H1 (cell line): ENCODE results near the gene TAS2R38. TPM values are rescaled to one million over a fixed set of nuclear protein-coding genes. Genes with fewer than 3 reads are reported as not detected.

ENCODE experiments used
- CTCF ChIA-PET: fragments of 300-600 bp; sonication (Branson Sonifier 250); formaldehyde crosslinking; loops from one replicate; lab custom pipeline; 2021; ENCODE audit not compliant: partially characterized antibody; lab: Charles Lee
- POLR2A ChIA-PET: fragments of 300-600 bp; sonication (Branson Sonifier 250); formaldehyde crosslinking; loops from one replicate; lab custom pipeline; 2021; ENCODE audit warnings: inconsistent platforms; ENCODE audit not compliant: partially characterized antibody; lab: Charles Lee
- DNase-seq, 2 experiments: peaks; one replicate each; pipeline versions ENCODE4 v3.0.0 to v3.0.0-alpha.2; 2010 to 2022; ENCODE audit warnings: low spot score in 2 of 2, low read depth in 1 of 2, mixed read lengths in 1 of 2
- FAIRE-seq: peaks from 2 replicates; lab custom pipeline; 2011; peaks lifted over from hg19 to GRCh38; lab: Jason Lieb, UNC
- H2AFZ ChIP-seq: 2 replicates; pipeline ENCODE4 v1.8.1; 2012; ENCODE audit warnings: low read length, inconsistent platforms
- H2AK5ac ChIP-seq: 2 replicates; pipeline ENCODE4 v1.6.1; 2013; ENCODE audit warnings: low read depth, low read length
- H2BK120ac ChIP-seq: replicated peaks from 2 replicates; pipeline ENCODE3; 2013; ENCODE audit warnings: low read depth, low read length, inconsistent platforms
- H2BK12ac ChIP-seq: 2 replicates; pipeline ENCODE4 v1.6.1; 2013; ENCODE audit warnings: low read depth, low read length
- H2BK15ac ChIP-seq: 2 replicates; pipeline ENCODE4 v1.6.1; 2013; ENCODE audit warnings: low read length
- H2BK20ac ChIP-seq: 2 replicates; pipeline ENCODE4 v1.6.1; 2013; ENCODE audit warnings: low read length
- H2BK5ac ChIP-seq: 2 replicates; pipeline ENCODE4 v1.6.1; 2013; ENCODE audit warnings: low read depth, low read length
- H3K14ac ChIP-seq: 2 replicates; pipeline ENCODE4 v1.6.1; 2013; ENCODE audit warnings: inconsistent platforms; ENCODE audit not compliant: insufficient read length
- H3K18ac ChIP-seq: 2 replicates; pipeline ENCODE4 v1.6.1; 2013; ENCODE audit warnings: low read length; ENCODE audit errors: extremely low read depth
- H3K23ac ChIP-seq: 2 replicates; pipeline ENCODE4 v1.6.1; 2013; ENCODE audit warnings: inconsistent platforms; ENCODE audit not compliant: insufficient read length
- H3K23me2 ChIP-seq: 2 replicates; pipeline ENCODE4 v1.6.1; 2013; ENCODE audit warnings: low read depth, low read length
- H3K27ac ChIP-seq: 2 replicates; pipeline ENCODE4 v1.6.1; 2011; ENCODE audit warnings: low read depth, low read length, inconsistent platforms
- H3K27me3 ChIP-seq, 4 experiments: replicated peaks in 1 of 4; 1 replicate in 1 of 4; 2 replicates in 3 of 4; pipeline versions ENCODE4 v1.6.1 to v1.8.1; 2011 to 2013; ENCODE audit warnings: low read length in 3 of 4, mild to moderate bottlenecking in 3 of 4, inconsistent platforms in 2 of 4, mixed read lengths in 2 of 4, moderate library complexity in 1 of 4; ENCODE audit not compliant: control insufficient read depth in 3 of 4, insufficient read depth in 3 of 4; ENCODE audit errors: extremely low read depth in 1 of 4
- H3K36me3 ChIP-seq, 4 experiments: 2 replicates each; pipeline versions ENCODE4 v1.6.1 to v1.8.1; 2011 to 2013; ENCODE audit warnings: mild to moderate bottlenecking in 4 of 4, low read length in 3 of 4, moderate library complexity in 2 of 4, control low read depth in 1 of 4, inconsistent platforms in 1 of 4; ENCODE audit not compliant: insufficient read depth in 4 of 4, control insufficient read depth in 2 of 4
- H3K4ac ChIP-seq: replicated peaks from 2 replicates; pipeline ENCODE3; 2013; ENCODE audit warnings: low read length, low read depth, mixed read lengths, inconsistent platforms; ENCODE audit not compliant: insufficient read length
- H3K4me1 ChIP-seq, 4 experiments: replicated peaks in 1 of 4; 1 replicate in 1 of 4; 2 replicates in 3 of 4; pipeline versions ENCODE4 v1.6.1 to v1.8.1; 2011 to 2013; ENCODE audit warnings: low read length in 3 of 4, inconsistent platforms in 2 of 4, mixed read lengths in 1 of 4; ENCODE audit not compliant: insufficient read depth in 4 of 4, control insufficient read depth in 3 of 4
- H3K4me2 ChIP-seq, 2 experiments: 2 replicates each; pipeline versions ENCODE4 v1.6.1 to v1.8.1; 2011 to 2013; ENCODE audit warnings: low read depth in 2 of 2, low read length in 2 of 2, control low read depth in 1 of 2, inconsistent platforms in 1 of 2, mild to moderate bottlenecking in 1 of 2; ENCODE audit not compliant: insufficient read depth in 1 of 2
- H3K4me3 ChIP-seq, 4 experiments: fragments of 200-600, 300-600 bp in 1 of 4; sonication (generic), shearing (Covaris generic), sonication (Bioruptor Twin) in 1 of 4; 2 replicates each; pipeline versions ENCODE4 v1.5.1 to v1.8.1; 2011 to 2016; ENCODE audit warnings: low read length in 4 of 4, low read depth in 3 of 4, control low read depth in 2 of 4, inconsistent platforms in 2 of 4, mild to moderate bottlenecking in 2 of 4, mixed read lengths in 1 of 4, moderate library complexity in 1 of 4; ENCODE audit not compliant: insufficient read depth in 2 of 4; ENCODE audit errors: extremely low read depth in 1 of 4
- H3K56ac ChIP-seq: replicated peaks from 2 replicates; pipeline ENCODE3; 2013; ENCODE audit warnings: low read depth, mild to moderate bottlenecking, mixed read lengths, low read length, inconsistent platforms; ENCODE audit not compliant: insufficient read length
- H3K79me1 ChIP-seq: 2 replicates; pipeline ENCODE4 v1.6.1; 2013; ENCODE audit warnings: low read depth, low read length, control low read depth
- H3K79me2 ChIP-seq, 2 experiments: 2 replicates each; pipeline versions ENCODE4 v1.6.1 to v1.8.1; 2012 to 2013; ENCODE audit warnings: low read length in 2 of 2, mild to moderate bottlenecking in 2 of 2, inconsistent platforms in 1 of 2; ENCODE audit not compliant: insufficient read depth in 2 of 2, control insufficient read depth in 1 of 2
- H3K9ac ChIP-seq, 4 experiments: replicated peaks in 1 of 4; 1 replicate in 1 of 4; 2 replicates in 3 of 4; pipeline versions ENCODE4 v1.6.1 to v1.8.1; 2011 to 2013; ENCODE audit warnings: low read depth in 3 of 4, low read length in 3 of 4, control low read depth in 2 of 4, mild to moderate bottlenecking in 2 of 4, moderate library complexity in 2 of 4, inconsistent platforms in 1 of 4; ENCODE audit errors: extremely low read depth in 1 of 4
- H3K9me3 ChIP-seq, 2 experiments: 2 replicates each; pipeline versions ENCODE4 v1.6.1 to v1.8.1; 2012 to 2013; ENCODE audit warnings: mild to moderate bottlenecking in 2 of 2, moderate library complexity in 2 of 2, control low read depth in 1 of 2, inconsistent platforms in 1 of 2, low read depth in 1 of 2, low read length in 1 of 2, mixed read lengths in 1 of 2; ENCODE audit not compliant: insufficient read depth in 2 of 2
- H4K20me1 ChIP-seq, 2 experiments: replicated peaks in 1 of 2; 2 replicates each; pipeline versions ENCODE3 to v1.8.1; 2011 to 2013; ENCODE audit warnings: inconsistent platforms in 2 of 2, low read length in 2 of 2, mild to moderate bottlenecking in 1 of 2; ENCODE audit not compliant: insufficient read depth in 2 of 2, control insufficient read depth in 1 of 2
- H4K5ac ChIP-seq: 2 replicates; pipeline ENCODE4 v1.6.1; 2013; ENCODE audit warnings: low read length, low read depth, mixed read lengths, inconsistent platforms; ENCODE audit not compliant: insufficient read length
- H4K8ac ChIP-seq: 2 replicates; pipeline ENCODE4 v1.8.0; 2013; ENCODE audit warnings: mild to moderate bottlenecking, moderate library complexity, low read length, inconsistent platforms; ENCODE audit not compliant: insufficient read depth; ENCODE audit errors: extremely low read depth
- H4K91ac ChIP-seq: replicated peaks from 2 replicates; pipeline ENCODE3; 2013; ENCODE audit warnings: low read length, mixed read lengths, inconsistent platforms; ENCODE audit not compliant: insufficient read length
- CBX5 ChIP-seq: fragments of 300-800, 300-1000 bp; sonication (generic); IDR thresholded peaks from 2 replicates; pipeline ENCODE4 v1.7.1; 2016; ENCODE audit warnings: antibody characterized with exemption, low read length, low read depth
- HDAC2 ChIP-seq, 2 experiments: fragments of 300-600 bp in 1 of 2; sonication (generic) in 1 of 2; IDR thresholded peaks; 2 replicates each; pipeline ENCODE4 v1.6.1; 2011 to 2012; ENCODE audit warnings: low read depth in 2 of 2, low read length in 2 of 2, mild to moderate bottlenecking in 2 of 2, moderate library complexity in 2 of 2, borderline replicate concordance in 1 of 2, inconsistent platforms in 1 of 2
- JUN ChIP-seq: IDR thresholded peaks from 2 replicates; pipeline ENCODE4 v1.6.1; 2011; ENCODE audit warnings: low read depth, mild to moderate bottlenecking, improper control_type of control experiment, low read length
- KDM5A ChIP-seq: fragments of 200-600 bp; IDR thresholded peaks from 2 replicates; pipeline ENCODE4 v1.7.1; 2012; ENCODE audit warnings: mild to moderate bottlenecking, low read length, inconsistent platforms, mixed read lengths
- RBBP5 ChIP-seq: IDR thresholded peaks from 2 replicates; pipeline ENCODE4 v1.7.1; 2012; ENCODE audit warnings: low read depth, mild to moderate bottlenecking, inconsistent platforms, low read length, moderate library complexity, borderline replicate concordance
- SIX5 ChIP-seq: IDR thresholded peaks from 2 replicates; pipeline ENCODE4 v1.6.1; 2011; ENCODE audit warnings: mild to moderate bottlenecking, low read depth, low read length
- SP1 ChIP-seq: IDR thresholded peaks from 2 replicates; pipeline ENCODE4 v1.6.1; 2011; ENCODE audit warnings: low read depth, low read length
- SP2 ChIP-seq: IDR thresholded peaks from 2 replicates; pipeline ENCODE4 v1.6.1; 2012; ENCODE audit warnings: mild to moderate bottlenecking, low read length, inconsistent platforms
- YY1 ChIP-seq: IDR thresholded peaks from 2 replicates; pipeline ENCODE4 v1.6.1; 2011; ENCODE audit warnings: low read depth, mild to moderate bottlenecking, low read length
- WGBS, 2 experiments: shearing (Covaris generic) in 1 of 2; methylation state at CpG; one replicate each; pipeline versions ENCODE4 v1.1.6 to v1.1.7; 2013 to 2015; ENCODE audit warnings: low lambda C conversion rate in 2 of 2, mixed read lengths in 2 of 2, inconsistent platforms in 1 of 2, low coverage in 1 of 2, missing lambda C conversion rate in 1 of 2; ENCODE audit not compliant: insufficient replicate concordance in 2 of 2, insufficient coverage in 1 of 2, insufficient read length in 1 of 2; ENCODE audit errors: extremely low coverage in 1 of 2, missing lambda C conversion rate in 1 of 2; 5-methylcytosine and 5-hydroxymethylcytosine counted together
- polyA plus RNA-seq, 7 experiments: library from polyadenylated mRNA; depleted of rRNA in 3 of 7; stranded (reverse) in 5 of 7; unstranded in 2 of 7; fragments of >200 nt in 5 of 7; fragments of 200-250 nt in 2 of 7; gene quantifications; 1 replicate in 5 of 7; 2 replicates in 1 of 7; 4 replicates in 1 of 7; pipeline versions ENCODE4 v1.2.1 to v1.2.3, GENCODE V29; 2011 to 2013; ENCODE audit warnings: missing spikeins in 2 of 7, mixed read lengths in 2 of 7
- total RNA-seq: library from RNA; stranded (reverse); fragmentation: NEBNext Ultra II Directional; extraction: Animal tissue kit (Norgen Biotek cat#: 25700); gene quantifications from 2 replicates; pipeline ENCODE4 v1.2.1, GENCODE V29; 2021

Gene TAS2R38
- total and polyA plus RNA-seq, 2 of the 8 experiments (the other 6 are each of a cell fraction or from before 2014, with no cell fraction given) = 0.11 TPM; not detected in 1

- WGBS, 2 experiments = 81% methylated on average over 2 of the region's 2 CpGs; no CpG with 5 or more reads in 1 of the 2 experiments
- Histone ChIP-seq H3K4ac (no peak overlapping the region), H3K27me3 (no peaks in the 10 kb centered on the region), H3K4me3 (no peak overlapping the region), H4K20me1 (no peaks in the 10 kb centered on the region), H3K23me2 (no peaks in the 10 kb centered on the region), H3K14ac (no peak overlapping the region), H2BK12ac (no peak overlapping the region), H2AFZ (peak overlapping the region; percentile 94), H2BK5ac (no peak overlapping the region), H4K8ac (no peak overlapping the region), H3K56ac (no peak overlapping the region), H3K79me1 (no peaks in the 10 kb centered on the region), H3K23ac (no peak overlapping the region), H2AK5ac (no peak overlapping the region), H4K5ac (no peak overlapping the region), H3K9me3 (no peaks in the 10 kb centered on the region), H3K4me2 (no peak overlapping the region), H3K27ac (no peak overlapping the region), H3K9ac (no peak overlapping the region; a peak in 1 of 7 replicates), H3K79me2 (no peaks in the 10 kb centered on the region), H2BK120ac (no peak overlapping the region), H3K18ac (no peak overlapping the region), H4K91ac (no peak overlapping the region), H3K36me3 (no peaks in the 10 kb centered on the region), H2BK15ac (no peak overlapping the region), H2BK20ac (no peak overlapping the region), H3K4me1 (no peaks in the 10 kb centered on the region)
- TF ChIP-seq SP1 (no peak), JUN (no peak), RBBP5 (no peak), CBX5 (no peak), SP2 (no peak), KDM5A (no peak), HDAC2 (IDR thresholded peaks at IDR 0.05; ENCODE audit: borderline replicate concordance in 1 of 2, low read depth in 2 of 2, low read length in 2 of 2) (no peak), YY1 (no peak), SIX5 (no peak)
- ChIA-PET CTCF (interaction anchor here (0.6 to 4.0 kb wide), 4 partner anchors 9 to 652 kb away, joined by 3 to 30 read pairs (median 8); no protein-coding TSS in a partner anchor), POLR2A (no interaction called here)
- DNase-seq (no peak), FAIRE-seq (no peak)
Observed at GRCh38 chr7:142018154-142018553, 44.6 kb upstream of the TAS2R38 start.
